ENCODE measurements around the gene RUSF1. TPM values are rescaled to one million over a fixed set of nuclear protein-coding genes. Genes with fewer than 3 reads are reported as not detected.

Gene RUSF1
- total RNA-seq, 4 donors from 2014 or later, result 20.2 to 49.2 (median 34.2) TPM

DNA sequence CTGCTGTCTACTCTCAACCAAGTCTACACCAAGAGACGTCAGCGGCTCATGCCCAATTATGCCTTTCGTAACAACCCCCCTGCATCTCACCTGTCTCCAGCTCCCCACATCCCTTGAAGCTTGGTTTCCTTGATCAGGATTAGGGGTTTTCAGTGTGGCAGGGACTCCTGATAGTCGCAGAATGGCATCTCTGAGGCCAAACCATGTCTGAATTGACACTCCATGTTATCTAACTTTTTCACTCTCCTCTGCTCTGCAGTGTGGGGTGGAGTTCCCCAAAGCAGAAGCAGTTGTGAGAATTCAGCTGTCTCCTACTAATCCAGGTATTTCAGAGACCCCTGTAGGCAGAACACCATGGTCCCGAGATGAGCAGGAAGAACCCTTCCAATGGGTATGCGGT lies 13.9 kb upstream of the RUSF1 start:
- TF ChIP-seq CTCF (IDR thresholded peaks at IDR 0.05; ENCODE audit: low read depth), result no peak

GRCh38 chr16:31521368-31521767 lies 13.2 kb upstream of the RUSF1 start:
- no peak for TF ChIP-seq CTCF (IDR thresholded peaks at IDR 0.05; ENCODE audit: low read depth)

DNA sequence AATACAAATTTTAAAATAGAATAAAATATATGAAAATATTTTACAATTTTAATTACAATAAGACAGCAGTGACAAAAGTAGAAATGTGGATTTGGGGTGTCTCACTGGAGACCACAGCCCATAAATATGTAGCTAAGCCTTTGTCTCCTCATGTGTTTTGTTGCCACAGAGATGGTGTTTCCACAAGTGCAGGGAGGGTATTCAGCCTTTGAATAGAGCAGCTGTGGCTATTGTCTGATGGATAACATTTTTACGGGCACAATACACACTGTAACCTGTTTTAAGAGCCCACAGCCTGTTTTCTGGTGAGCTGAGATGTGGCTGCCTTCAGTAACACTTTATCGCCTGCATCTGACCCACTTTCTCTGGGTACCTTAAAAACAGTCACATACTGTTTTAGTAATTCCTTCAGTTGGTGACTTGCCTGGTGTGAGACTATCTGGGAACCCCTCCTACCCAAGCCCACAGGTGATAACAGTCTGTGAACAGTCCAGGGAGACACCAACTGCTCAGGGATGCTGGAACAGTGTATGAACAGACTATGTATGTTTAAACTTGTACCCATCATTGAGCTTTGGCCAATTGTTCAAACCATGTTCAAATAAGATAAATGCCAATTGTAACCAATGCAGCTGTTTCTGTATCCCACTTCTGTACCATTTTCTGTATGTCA lies 11.7 kb upstream of the RUSF1 start:
- TF ChIP-seq CTCF (IDR thresholded peaks at IDR 0.05; ENCODE audit: low read depth), result no peak

GRCh38 chr16:31517800-31518402 lies 9.7 kb upstream of the RUSF1 start:
- TF ChIP-seq CTCF (IDR thresholded peaks at IDR 0.05; ENCODE audit: low read depth), result no peak

DNA sequence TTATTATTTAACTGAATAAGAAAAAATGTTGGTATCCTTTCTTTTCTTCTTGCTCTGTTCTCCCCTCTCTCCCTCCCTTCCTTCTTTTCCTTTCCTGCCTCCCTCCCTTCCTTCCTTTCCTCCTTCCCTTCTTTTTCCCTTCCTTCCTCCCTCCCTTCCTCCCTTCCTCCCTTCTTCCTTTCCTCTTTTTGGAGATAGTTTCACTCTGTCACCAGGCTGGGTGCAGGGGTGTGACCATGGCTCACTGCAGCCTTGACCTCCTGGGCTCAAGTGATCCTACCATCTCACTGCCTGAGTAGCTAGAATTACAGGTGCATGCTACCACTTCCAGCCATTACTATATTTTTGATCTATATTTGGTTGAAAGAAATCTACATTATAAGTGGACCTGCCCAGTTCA lies 5.7 kb upstream of the RUSF1 start:
- TF ChIP-seq CTCF (IDR thresholded peaks at IDR 0.05; ENCODE audit: low read depth), result no peak

GRCh38 chr16:31513126-31513525 lies 4.9 kb upstream of the RUSF1 start:
- no peak for TF ChIP-seq CTCF (IDR thresholded peaks at IDR 0.05; ENCODE audit: low read depth)

DNA sequence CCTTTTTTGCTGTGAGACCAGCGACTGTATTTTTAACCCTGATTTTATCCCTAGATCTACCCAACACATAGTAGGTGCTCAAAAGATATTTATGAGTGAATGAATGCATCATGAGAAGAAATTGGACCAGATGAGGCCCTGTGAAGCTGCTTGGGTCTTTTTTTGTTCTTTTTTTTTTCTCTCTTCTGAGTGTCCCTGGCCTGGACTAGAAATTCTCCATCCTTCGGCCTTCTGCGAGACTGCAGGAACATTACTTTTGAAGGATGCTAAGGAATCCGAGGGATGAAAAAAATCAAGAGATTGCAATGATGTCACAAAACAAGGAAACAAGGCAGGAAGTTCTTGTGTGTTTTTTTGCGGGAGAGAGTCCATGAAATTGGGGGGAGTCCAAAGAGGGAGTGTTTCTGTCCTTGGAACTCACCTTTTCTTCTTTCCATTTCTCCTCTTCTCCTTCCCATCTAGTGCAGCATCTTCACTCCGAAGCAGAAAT lies 560 bp upstream of the RUSF1 start:
- no peak for TF ChIP-seq CTCF (IDR thresholded peaks at IDR 0.05; ENCODE audit: low read depth)

Data from subcutaneous adipose tissue (tissue), 4 donors.